ENCODE results near the gene AOPEP. TPM values are rescaled to one million over a fixed set of nuclear protein-coding genes. Genes with fewer than 3 reads are reported as not detected.

Gene AOPEP
- total RNA-seq, 1 experiment from 2014 or later, result 15.0 TPM

DNA sequence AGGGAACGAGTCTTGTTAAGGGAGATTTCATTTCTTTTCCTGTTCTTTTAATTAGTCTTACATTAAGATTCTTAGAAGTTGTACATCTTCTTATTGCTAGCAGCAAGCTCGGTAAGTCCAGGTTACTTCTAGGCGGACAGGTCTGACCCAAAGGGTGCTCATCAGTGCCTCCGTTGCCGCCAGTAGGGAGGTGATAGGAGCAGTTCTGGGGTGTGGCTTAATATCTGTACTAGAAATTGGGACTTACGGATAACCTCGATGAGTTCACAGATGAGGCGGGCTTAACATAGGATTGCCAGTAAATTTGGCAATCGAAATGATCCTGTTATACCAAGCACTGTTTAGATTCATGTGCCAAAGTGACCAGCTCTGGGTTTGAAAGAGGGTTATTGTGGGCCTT, 312.2 kb downstream of the AOPEP start:
- Mint-ChIP-seq H3K27ac (no peak overlapping the region), H3K27me3 (ENCODE audit: low read depth) (no peaks in the 10 kb centered on the region), H3K4me3 (no peak overlapping the region), H3K4me1 (peaks cover 3 to 9% of the 10 kb centered on the region in 2 experiments; a peak in 3 of 4 replicates), H3K9me3 (no peaks in the 10 kb centered on the region), H3K36me3 (ENCODE audit: insufficient read depth in 1 of 3, low read depth in 3 of 3) (no peaks in the 10 kb centered on the region; a peak in 1 of 7 replicates)
- Histone ChIP-seq H4K5ac (ENCODE audit: insufficient read length, low read depth, low read length) (no peak overlapping the region), H2BK20ac (ENCODE audit: low read depth, low read length, poor library complexity, severe bottlenecking) (no peak overlapping the region), H3K18ac (ENCODE audit: insufficient read length, low read depth, low read length) (no peak overlapping the region), H2BK15ac (ENCODE audit: low read depth, low read length) (no peak overlapping the region), H2AK5ac (ENCODE audit: insufficient read length, low read length) (no peak overlapping the region), H3K4ac (ENCODE audit: low read depth, low read length) (no peak overlapping the region), H3K14ac (ENCODE audit: insufficient read depth, low read length) (no peak overlapping the region), H2BK120ac (ENCODE audit: low read depth, low read length, poor library complexity, severe bottlenecking) (no peak overlapping the region), H3K27me3 (ENCODE audit: insufficient read depth, low read length) (no peaks in the 10 kb centered on the region), H3K27ac (ENCODE audit: insufficient read length, low read depth, low read length) (no peak overlapping the region), H3K9me3 (ENCODE audit: control insufficient read depth, low read depth, low read length) (no peaks in the 10 kb centered on the region), H3K23me2 (ENCODE audit: insufficient read length, low read depth, low read length, poor library complexity, severe bottlenecking) (no peaks in the 10 kb centered on the region), H3K79me2 (ENCODE audit: insufficient read depth, low read length) (no peaks in the 10 kb centered on the region), H3K56ac (ENCODE audit: insufficient read length, low read depth, low read length) (no peak overlapping the region), H3T11ph (ENCODE audit: low read length) (no peak overlapping the region), H3K9ac (ENCODE audit: extremely low read depth, insufficient read length, low read length) (no peak overlapping the region), H3K4me2 (ENCODE audit: insufficient read depth, insufficient read length, low read length) (no peak overlapping the region), H3K4me1 (ENCODE audit: insufficient read depth, low read length) (no peaks in the 10 kb centered on the region), H3K79me1 (ENCODE audit: insufficient read depth, low read depth, low read length, poor library complexity, severe bottlenecking) (no peaks in the 10 kb centered on the region), H2AFZ (ENCODE audit: low read length) (no peak overlapping the region), H4K91ac (ENCODE audit: insufficient read length, low read depth, low read length) (no peak overlapping the region), H4K20me1 (ENCODE audit: control insufficient read depth, insufficient read depth, insufficient read length) (no peaks in the 10 kb centered on the region), H2BK12ac (ENCODE audit: insufficient read length, low read depth, low read length) (no peak overlapping the region), H2BK5ac (ENCODE audit: insufficient read length, low read length) (no peak overlapping the region), H3K23ac (ENCODE audit: insufficient read length, low read depth, low read length) (no peak overlapping the region), H4K8ac (replicated peaks; ENCODE audit: insufficient read length, low read depth, low read length) (no peak overlapping the region)
- TF ChIP-seq, protein P1, sequence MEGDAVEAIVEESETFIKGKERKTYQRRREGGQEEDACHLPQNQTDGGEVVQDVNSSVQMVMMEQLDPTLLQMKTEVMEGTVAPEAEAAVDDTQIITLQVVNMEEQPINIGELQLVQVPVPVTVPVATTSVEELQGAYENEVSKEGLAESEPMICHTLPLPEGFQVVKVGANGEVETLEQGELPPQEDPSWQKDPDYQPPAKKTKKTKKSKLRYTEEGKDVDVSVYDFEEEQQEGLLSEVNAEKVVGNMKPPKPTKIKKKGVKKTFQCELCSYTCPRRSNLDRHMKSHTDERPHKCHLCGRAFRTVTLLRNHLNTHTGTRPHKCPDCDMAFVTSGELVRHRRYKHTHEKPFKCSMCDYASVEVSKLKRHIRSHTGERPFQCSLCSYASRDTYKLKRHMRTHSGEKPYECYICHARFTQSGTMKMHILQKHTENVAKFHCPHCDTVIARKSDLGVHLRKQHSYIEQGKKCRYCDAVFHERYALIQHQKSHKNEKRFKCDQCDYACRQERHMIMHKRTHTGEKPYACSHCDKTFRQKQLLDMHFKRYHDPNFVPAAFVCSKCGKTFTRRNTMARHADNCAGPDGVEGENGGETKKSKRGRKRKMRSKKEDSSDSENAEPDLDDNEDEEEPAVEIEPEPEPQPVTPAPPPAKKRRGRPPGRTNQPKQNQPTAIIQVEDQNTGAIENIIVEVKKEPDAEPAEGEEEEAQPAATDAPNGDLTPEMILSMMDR (conservative IDR thresholded peaks at IDR 0.05), result no peak
- WGBS (ENCODE audit: extremely low coverage, insufficient read length, low lambda C conversion rate), result no CpG with 5 or more reads among the region's 9 CpGs
- no peak for DNase-seq
